Epidermal melanocyte (primary cell): ENCODE results near the gene FHIT.

Experiments used
- DNase-seq: peaks from one replicate; pipeline ENCODE4 v3.0.0; 2011; ENCODE audit warnings: low spot score; ENCODE audit not compliant: insufficient read length

Gene FHIT

GRCh38 chr3:60308808-60309207 is 942.4 kb downstream of the FHIT start:
- no peak for DNase-seq

- no peak for DNase-seq
Measured at GRCh38 chr3:60307562-60308199, 943.6 kb downstream of the FHIT start.

GRCh38 chr3:60304112-60304511 is 947.1 kb downstream of the FHIT start:
- no peak for DNase-seq

DNA sequence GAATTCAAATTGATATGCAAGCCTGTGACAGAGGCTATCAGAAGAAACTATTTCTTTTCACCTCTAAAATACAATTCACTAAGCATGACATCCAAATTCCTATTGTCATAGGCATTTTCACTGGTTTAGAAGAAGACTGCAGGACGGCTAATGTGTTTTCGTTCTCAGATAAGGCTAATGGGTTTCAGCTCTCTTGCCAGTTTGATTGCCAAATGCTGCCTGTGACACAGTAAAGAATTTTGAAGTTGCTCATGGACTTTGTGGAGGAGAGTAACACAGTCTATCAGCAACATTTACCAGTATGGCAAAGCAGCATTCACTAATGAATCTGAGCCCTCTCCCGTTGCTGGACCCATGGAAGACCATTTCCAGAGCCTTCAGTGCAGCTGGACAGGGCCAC is 948.1 kb downstream of the FHIT start:
- no peak for DNase-seq

GRCh38 chr3:60301142-60301541 is 950.1 kb downstream of the FHIT start:
- DNase-seq, result no peak

DNA sequence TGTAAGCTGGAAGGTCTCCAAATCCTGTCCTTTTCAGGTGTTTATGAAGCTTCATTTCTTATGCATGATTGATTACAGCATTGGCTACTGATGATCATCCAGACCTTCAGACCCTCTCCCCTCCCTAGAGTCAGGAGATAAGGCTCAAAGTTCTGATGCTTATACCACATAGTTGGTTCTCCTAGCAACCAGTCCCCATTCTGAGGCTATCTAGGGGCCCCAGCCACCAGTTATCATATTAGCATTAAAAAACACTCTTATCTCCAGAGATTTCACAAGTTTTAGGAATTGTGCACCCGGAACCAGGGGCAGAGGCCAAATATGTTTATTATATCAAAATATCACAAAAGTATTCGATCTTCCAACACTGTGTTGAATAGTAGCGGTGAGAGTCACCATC is 953.1 kb downstream of the FHIT start:
- DNase-seq, result no peak

GRCh38 chr3:60294181-60294580 is 957.1 kb downstream of the FHIT start:
- no peak for DNase-seq

DNA sequence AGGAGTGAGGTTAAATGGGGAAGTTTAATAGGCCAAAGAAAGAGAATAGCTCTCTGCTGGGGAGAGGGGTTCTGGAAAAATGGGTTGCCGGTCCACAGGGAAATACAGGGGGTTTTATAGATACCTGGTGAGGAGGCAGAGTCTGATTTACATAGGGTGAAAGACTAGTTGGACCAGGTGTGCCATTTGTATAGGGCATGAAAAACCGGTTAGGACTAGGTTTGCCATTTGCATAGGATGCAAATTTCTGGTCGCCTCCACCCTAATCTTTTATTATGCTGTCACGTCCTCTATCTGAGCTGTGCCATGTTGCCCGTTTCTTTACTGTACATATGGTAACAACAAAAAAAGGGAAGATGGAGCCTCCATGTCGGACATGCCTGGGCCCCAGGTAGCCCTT is 960.1 kb downstream of the FHIT start:
- no peak for DNase-seq

DNA sequence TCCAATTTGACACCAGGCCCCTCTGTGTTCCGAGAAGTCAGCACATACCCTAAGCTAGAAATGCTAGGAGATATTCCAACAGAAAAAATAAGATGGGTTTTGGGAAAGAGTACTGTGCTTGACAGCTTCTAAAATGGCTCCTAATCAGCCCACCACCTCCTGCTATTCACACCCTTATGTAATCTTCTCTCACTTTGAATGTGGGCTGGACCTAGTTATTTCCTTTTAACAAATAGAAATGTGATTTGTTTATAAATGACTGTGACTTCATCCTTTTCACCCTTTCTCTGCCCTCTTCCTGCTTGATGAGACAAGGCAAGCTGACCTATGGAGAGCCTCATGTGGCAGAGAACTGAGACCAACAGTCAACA is 961.1 kb downstream of the FHIT start:
- no peak for DNase-seq

DNA sequence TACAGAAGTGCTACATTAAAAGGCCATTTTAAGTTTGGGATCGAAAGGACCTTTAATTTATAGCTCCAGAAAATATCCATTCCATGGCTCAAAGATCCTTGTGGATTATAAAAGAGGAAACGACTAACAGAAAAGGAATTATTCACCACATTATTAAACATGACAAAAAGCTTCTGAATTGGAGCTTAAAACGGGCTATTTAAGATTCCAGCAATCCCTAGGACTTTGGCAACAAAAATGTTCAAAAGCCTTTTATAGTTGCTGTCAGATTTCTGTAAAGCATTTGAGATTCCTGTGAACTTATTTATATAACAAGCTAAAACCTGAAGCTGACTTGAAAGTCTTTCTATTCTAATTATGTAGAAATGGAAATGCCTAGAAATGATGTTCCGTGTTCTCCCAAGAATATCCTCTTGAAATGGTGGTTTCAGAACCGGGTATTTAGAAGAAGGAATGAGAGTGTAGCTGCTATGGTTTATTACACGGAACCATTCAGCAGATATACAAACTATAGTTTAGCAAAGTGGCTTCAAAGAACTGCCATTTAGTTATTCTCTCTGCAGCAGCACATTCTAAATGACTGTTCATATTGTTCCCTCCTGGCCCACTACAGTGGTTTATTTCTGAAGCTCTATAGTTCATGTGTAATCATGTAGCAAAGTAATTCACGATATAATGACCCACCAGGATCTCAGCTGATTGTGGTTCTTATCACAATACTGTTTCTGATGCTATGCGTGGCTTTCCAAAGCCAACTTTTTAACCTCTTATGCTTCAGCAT is 961.7 kb downstream of the FHIT start:
- DNase-seq, result no peak

DNA sequence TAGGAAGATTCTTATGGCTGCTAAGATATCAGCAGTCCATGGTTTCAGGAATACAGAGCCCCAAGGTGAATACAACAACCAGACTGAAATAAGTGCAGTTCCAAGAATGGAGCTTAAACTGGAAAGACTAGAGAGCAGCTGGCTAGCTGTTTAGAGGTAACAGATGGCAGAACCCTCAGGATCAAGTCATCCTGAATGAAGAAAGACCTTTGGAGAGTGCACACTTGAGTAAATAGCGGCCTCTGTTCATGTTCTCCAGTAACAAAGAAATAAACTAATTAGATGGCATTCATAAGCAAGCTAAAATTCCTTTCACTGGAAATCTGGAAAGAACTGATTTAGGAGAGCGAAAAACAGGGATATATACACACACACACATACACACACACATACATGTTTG is 968.4 kb downstream of the FHIT start:
- DNase-seq, result no peak

DNA sequence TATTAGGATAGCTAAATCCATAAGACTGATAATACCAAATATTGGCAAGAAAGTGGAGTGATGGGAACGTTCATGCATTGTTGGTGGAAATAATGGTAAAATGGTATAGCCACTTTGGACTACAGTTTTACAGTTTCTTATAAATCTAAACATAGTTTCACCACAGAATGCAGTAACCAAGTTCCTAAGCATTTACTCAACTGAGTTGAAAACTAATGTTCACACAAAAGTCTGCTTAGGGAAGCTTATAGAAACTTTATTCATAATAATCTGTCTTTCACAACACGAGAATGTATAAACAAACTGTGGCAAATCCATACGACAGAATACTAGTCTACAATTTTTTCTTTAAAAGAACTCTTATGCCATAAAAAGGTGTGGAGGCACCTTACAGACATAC is 969.3 kb downstream of the FHIT start:
- DNase-seq, result no peak

GRCh38 chr3:60277361-60277800 is 973.9 kb downstream of the FHIT start:
- DNase-seq, result no peak

- DNase-seq, result no peak
Measured at GRCh38 chr3:60276615-60277014, 974.6 kb downstream of the FHIT start.

- DNase-seq, result no peak
Measured at GRCh38 chr3:60274646-60275045, 976.6 kb downstream of the FHIT start.

GRCh38 chr3:60274098-60274497 is 977.2 kb downstream of the FHIT start:
- no peak for DNase-seq

- no peak for DNase-seq
Measured at GRCh38 chr3:60269829-60270266, 981.4 kb downstream of the FHIT start.

GRCh38 chr3:60269377-60269776 is 981.9 kb downstream of the FHIT start:
- DNase-seq, result no peak

GRCh38 chr3:60268123-60268522 is 983.1 kb downstream of the FHIT start:
- DNase-seq, result no peak

GRCh38 chr3:60266444-60266843 is 984.8 kb downstream of the FHIT start:
- no peak for DNase-seq

DNA sequence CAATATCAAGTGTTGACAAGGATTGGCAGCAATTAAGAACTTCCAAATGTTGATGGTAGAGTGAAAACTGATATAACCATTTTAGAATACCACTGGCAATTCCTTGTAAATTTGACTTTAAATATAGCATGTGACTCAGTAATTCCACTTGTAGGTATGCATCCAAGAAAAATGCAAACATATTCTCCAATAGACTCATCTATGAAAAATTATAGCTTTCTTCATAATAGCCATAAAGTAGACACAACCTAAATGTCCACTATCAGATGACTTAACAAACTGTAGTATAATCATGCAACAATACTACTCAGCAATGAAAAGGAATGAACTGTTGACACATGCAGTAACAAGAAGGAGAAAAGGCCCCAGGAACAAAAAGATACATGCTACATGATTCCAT is 988.1 kb downstream of the FHIT start:
- no peak for DNase-seq

GRCh38 chr3:60262546-60262945 is 988.7 kb downstream of the FHIT start:
- DNase-seq, result no peak

- no peak for DNase-seq
Measured at GRCh38 chr3:60260546-60260945, 990.7 kb downstream of the FHIT start.
